Dermis blood vessel endothelial cell (primary cell): ENCODE measurements around the gene ATF6. TPM values are rescaled to one million over a fixed set of nuclear protein-coding genes. Genes with fewer than 3 reads are reported as not detected.

Experiments
- DNase-seq: peaks from one replicate; pipeline ENCODE4 v3.0.0; 2010
- total RNA-seq: library from RNA; depleted of rRNA; stranded (reverse); fragments of >200 nt; gene quantifications from 2 replicates; pipeline ENCODE4 v1.2.3, GENCODE V29; 2014

ATF6 gene
- total RNA-seq, 1 donor from 2014 or later, result 65.0 TPM

GRCh38 chr1:161978011-161978790 is 212.1 kb downstream of the ATF6 start:
- DNase-seq, result no peak

DNA sequence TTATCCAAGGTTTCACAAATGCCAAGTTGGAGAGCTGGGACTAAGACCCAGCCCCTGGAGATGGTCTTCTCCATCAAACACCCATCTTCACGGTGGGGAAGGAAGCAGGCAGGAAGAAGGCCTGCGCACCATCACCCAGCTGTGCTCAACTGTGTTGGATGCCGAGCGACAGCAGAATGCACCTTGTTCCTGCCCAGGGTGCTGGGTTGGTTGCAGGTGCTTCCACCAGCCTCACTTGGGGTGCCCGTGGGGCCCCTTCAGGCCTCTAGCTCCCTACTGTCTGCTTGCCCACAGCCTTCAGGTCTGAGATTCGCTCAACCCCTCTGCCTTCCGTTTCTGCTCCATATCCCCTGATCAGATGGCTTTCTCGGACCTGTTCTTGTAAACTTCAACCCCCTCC is 215.0 kb downstream of the ATF6 start:
- DNase-seq, result no peak

DNA sequence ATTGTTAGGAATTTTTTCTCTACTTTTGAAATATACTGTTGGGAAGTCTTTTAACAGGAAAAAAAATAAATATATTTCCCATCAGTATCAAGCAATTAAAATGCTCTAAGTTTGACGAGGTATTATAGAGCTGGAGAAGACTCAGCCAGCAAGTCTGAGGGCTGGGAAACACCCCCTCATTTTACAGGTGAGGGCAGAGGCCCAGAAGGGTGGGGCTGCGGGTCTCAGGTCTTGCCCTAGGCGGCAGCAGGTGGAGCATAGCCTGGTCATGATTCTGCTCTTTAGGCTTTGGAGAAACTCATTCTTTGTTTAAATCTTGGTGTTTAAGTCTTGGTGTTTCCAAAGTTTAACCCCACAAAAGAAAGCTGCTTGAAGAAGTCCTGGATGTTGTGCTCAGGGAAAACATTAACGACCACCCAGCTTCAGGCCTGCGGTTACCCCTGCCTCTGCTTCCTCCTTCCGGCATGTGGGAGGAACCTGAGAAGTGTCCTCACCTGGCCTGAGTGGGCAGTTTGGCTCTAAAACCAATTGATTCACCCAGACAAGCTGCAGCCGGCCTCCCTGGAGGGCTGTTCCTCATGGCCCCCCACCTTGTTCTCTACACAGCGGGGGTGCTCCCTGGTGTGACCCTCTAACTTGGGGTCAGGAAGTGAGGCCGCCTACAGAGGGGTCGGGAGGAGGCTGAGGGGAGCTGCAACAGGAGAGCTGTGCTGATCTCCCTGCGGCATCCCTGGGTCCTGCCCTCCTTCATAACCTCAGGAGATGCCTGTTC is 215.8 kb downstream of the ATF6 start:
- no peak for DNase-seq

DNA sequence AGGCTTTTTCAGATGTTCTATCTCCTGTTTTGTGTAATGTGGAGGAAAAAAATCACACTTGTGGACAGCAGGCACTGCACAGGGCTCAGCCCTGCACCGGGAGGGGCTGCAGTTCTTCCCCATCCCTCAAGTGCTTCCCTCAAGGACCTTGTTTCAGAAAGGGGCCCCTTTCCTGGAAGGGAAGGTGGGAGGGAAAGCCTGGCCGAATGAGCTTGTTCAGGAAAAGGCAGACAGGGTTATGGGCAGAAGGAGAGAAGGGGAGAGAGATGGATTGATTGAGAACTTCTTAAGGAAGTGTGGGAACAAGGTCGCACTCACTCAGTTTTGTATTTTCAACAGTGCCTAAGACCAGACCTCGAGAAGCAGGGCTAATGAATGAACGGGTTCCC is 216.4 kb downstream of the ATF6 start:
- no peak for DNase-seq

- no peak for DNase-seq
These were observed 216.8 kb downstream of the ATF6 start for GRCh38 chr1:161982917-161983316.

DNA sequence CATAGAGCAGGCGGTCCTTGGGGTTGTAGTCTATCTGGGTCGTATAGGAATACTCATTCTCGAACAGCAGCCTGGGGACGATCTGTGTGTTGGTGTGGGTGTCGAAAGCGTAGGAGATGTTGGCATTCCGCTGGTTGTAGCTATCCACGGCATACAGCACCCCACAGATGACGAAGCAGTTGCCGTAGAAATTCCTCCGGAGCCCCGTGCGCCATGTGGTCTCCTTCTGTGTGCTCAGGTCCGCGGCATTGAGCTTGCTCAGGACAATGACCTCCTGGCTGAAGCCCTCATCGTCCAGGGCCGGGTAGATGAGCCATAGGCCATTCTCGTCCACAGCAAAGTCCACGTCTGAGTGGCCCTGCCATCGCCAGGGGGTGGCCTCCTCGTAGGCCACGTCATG is 217.6 kb downstream of the ATF6 start:
- DNase-seq, result no peak

DNA sequence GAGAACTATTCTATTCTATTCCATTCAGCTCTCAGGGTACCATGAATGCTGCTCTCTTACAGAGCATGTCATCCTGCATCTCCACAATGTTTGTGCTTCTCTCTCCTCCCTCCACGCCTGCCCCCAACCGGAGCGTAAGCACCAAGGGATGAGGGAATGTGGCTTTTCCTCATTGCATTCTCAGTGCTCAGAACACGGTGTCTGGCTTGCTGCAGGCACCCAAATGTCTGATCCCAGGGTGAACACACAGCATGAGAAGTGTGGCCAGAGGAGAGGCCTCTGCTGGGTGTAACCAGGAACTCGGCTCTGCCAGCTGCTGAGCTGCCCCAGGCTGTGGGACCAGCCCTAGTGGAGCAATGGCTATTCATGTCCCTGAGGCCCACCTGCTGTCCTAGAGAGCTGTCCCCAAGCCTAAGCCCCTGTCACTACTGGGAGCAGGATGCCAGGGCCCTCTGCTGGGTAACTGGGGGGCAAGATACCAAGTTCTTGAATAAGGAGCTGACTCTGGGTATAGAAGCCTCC is 219.2 kb downstream of the ATF6 start:
- no peak for DNase-seq

DNA sequence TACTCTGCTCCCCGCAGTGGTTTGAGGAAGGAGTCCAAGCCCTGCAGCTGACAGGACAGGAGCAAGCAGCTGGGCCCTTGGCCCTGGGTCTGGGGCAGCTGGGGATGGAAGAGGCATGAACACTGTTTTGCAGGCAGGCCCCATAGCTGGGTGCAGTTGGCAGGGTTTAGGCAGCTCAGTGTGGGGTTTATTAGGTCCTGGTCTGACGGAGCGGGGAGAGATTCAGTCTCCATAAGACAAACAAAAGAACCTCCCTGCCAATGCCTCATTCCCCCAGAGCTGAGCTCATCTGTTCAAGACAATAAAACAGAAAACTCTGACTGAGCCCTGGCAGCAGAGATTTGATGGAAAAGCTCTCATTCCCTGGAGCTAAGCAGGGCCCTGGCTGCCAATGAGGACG is 220.2 kb downstream of the ATF6 start:
- DNase-seq, result no peak

- DNase-seq, result no peak
These were observed 221.2 kb downstream of the ATF6 start for GRCh38 chr1:161987303-161987702.

GRCh38 chr1:161987872-161988271 is 221.8 kb downstream of the ATF6 start:
- DNase-seq, result no peak

- no peak for DNase-seq
These were observed 222.3 kb downstream of the ATF6 start for GRCh38 chr1:161988413-161988812.

- DNase-seq, result no peak
These were observed 223.0 kb downstream of the ATF6 start for GRCh38 chr1:161989108-161989507.

DNA sequence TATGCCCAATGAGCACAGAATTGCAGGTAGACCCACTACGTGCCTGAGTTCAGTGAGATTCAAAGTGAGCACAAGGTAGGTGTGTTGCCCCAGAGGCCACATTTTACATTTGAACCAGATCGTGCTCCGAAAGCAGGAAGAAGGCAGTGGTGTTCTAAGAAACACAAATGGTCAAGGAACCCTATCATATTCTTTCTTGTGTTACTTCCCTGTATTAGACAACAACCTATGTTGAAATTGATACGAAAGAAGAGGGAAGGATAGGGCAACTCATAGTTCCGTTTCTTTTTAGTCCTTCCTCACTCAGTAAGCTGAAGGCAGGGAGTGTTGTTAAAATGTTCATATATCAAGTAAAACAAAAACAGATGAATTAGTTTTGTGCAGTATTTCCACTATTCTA is 223.7 kb downstream of the ATF6 start:
- no peak for DNase-seq

GRCh38 chr1:161993576-161993975 is 227.5 kb downstream of the ATF6 start:
- DNase-seq, result no peak

- DNase-seq, result no peak
These were observed 228.1 kb downstream of the ATF6 start for GRCh38 chr1:161994175-161994668.

DNA sequence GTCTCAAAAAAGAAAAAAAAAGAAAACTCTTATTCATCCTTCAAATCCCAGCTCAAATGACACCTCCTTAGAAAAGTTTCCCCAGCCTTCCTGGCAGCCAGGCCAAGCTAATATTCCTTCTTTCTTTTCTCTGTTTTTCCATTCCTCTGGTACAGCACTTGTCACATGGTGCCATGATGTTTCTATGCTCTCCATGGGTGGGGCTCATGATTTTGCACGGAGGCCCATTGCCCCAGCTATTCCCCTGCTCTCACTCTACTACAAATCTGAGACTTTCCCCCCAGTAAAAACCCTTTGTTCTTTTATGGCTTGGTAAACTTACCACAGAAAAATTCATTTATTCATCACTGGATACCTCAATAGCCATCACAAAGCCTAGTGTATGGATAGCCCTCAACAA is 231.0 kb downstream of the ATF6 start:
- no peak for DNase-seq

GRCh38 chr1:161998811-161999210 is 232.7 kb downstream of the ATF6 start:
- DNase-seq, result no peak

- no peak for DNase-seq
These were observed 233.4 kb downstream of the ATF6 start for GRCh38 chr1:161999301-162000052.

DNA sequence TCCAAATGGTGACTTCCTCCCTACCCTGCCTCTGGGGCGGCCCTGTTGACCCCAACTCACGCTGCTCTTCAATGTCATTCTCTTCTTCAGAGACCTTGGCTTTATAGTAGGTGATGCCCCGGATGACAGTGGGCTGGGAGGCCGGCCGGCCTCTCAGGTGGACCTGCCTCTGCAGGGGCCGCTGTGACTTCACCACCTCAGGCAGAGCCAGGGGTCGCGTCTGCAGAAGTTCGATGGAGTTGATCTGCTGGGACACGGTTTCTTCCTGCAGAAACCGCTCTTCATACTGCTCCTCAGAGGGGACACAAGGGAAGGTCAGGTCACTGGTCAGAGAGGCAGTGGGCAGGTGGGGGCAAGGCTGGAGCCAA is 233.9 kb downstream of the ATF6 start:
- no peak for DNase-seq

GRCh38 chr1:162003061-162003829 is 237.1 kb downstream of the ATF6 start:
- DNase-seq, result no peak

GRCh38 chr1:162003830-162004215 is 237.7 kb downstream of the ATF6 start:
- DNase-seq, result peak; percentile 16

DNA sequence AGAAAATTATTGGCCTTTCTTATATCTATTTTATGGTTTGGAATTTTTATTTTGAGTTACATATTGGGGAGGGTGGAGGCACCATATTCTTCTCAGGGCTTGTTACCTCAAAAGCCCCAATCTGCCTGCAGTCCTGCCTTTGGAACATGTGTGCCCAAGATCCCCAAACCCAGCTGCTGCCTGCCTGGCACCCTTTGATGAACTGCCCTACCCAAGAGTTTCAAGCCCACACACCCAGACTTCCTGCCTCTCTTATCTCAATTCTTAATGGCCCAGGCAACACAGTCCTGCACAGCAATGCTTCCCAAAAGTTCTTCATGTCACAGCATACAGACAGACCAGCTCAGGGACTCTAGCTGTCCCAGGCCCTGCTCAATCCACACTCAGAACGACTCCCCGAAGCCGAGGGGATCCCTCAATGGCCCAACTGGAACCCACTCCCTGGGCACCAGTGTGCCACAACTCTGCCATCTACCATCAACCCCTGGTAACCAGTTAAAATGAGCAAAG is 238.4 kb downstream of the ATF6 start:
- DNase-seq, result no peak
